ENCODE measurements around the gene CYP2S1. TPM values are rescaled to one million over a fixed set of nuclear protein-coding genes. Genes with fewer than 3 reads are reported as not detected.
A peak's percentile ranks its signal among the peaks of the same experiment; 100 is the strongest.

Gene CYP2S1
- total RNA-seq, 2 donors from 2014 or later: 1.1 to 4.2 TPM

- H3K9me3 ChIP-seq: no peaks in the 10 kb centered on the region
- H3K4me3 ChIP-seq: peak overlapping the region; percentile 44 to 52
- 52% methylated on average over 7 of the region's 7 CpGs for whole genome bisulfite sequencing
- TF ChIP-seq POLR2AphosphoS5 (IDR thresholded peaks at IDR 0.05) (no peak), CTCF (IDR thresholded peaks at IDR 0.05) (no peak), POLR2A (IDR thresholded peaks at IDR 0.05) (no peak)
- no peaks in the 10 kb centered on the region for H3K27me3 ChIP-seq (replicated peaks; ENCODE audit: insufficient read depth)
- no peak for DNase-seq (ENCODE audit: low spot score)
- no peaks in the 10 kb centered on the region for H3K36me3 ChIP-seq
- H3K27ac ChIP-seq: peak overlapping the region; percentile 88 to 91
- intact Hi-C loops (cut with DNase I): loop anchor here (5.0 kb wide), 1 partner anchor 89 kb away; no protein-coding TSS in a partner anchor
- H3K4me1 ChIP-seq (replicated peaks): no peaks in the 10 kb centered on the region
Measured at GRCh38 chr19:41218249-41218614, 25.2 kb downstream of the CYP2S1 start.

GRCh38 chr19:41218615-41219507 lies 25.8 kb downstream of the CYP2S1 start, which contains the start of gene AXL:
Gene AXL, plus strand, starts transcription at chr19:41219223. Its CDS starts 170 bp downstream, at chr19:41219393.
- Histone ChIP-seq H3K4me1 (replicated peaks) (no peaks in the 10 kb centered on the region), H3K9me3 (no peaks in the 10 kb centered on the region), H3K27me3 (replicated peaks; ENCODE audit: insufficient read depth) (no peaks in the 10 kb centered on the region), H3K36me3 (no peaks in the 10 kb centered on the region), H3K27ac (peak within 1 kb of the TSS; percentile 88 to 91), H3K4me3 (peak within 1 kb of the TSS; percentile 44 to 52)
- peak; percentile 88 for DNase-seq (ENCODE audit: low spot score)
- peak; percentile 55 for TF ChIP-seq POLR2AphosphoS5 (IDR thresholded peaks at IDR 0.05)
- TF ChIP-seq POLR2A (IDR thresholded peaks at IDR 0.05): peak; percentile 68
- no peak for TF ChIP-seq CTCF (IDR thresholded peaks at IDR 0.05)
- intact Hi-C loops (cut with DNase I): loop anchor here (5.0 kb wide), 1 partner anchor 88 kb away; no protein-coding TSS in a partner anchor
- 1% methylated on average over 28 of the region's 32 CpGs for WGBS

- Histone ChIP-seq H3K4me1 (replicated peaks) (no peaks in the 10 kb centered on the region), H3K27ac (peak overlapping the region; percentile 88 to 91), H3K4me3 (peak overlapping the region; percentile 44 to 52), H3K9me3 (no peaks in the 10 kb centered on the region), H3K36me3 (no peaks in the 10 kb centered on the region), H3K27me3 (replicated peaks; ENCODE audit: insufficient read depth) (no peaks in the 10 kb centered on the region)
- intact Hi-C loops (cut with DNase I): loop anchor here (5.0 kb wide), 1 partner anchor 87 kb away; no protein-coding TSS in a partner anchor
- TF ChIP-seq POLR2A (IDR thresholded peaks at IDR 0.05): no peak
- no peak for TF ChIP-seq CTCF (IDR thresholded peaks at IDR 0.05)
- DNase-seq (ENCODE audit: low spot score): no peak
- WGBS: 29% methylated on average over 15 of the region's 16 CpGs
Measured at GRCh38 chr19:41219924-41220567, 27.0 kb downstream of the CYP2S1 start.

- Histone ChIP-seq H3K4me3 (peak overlapping the region; percentile 44 to 52), H3K36me3 (no peaks in the 10 kb centered on the region), H3K4me1 (replicated peaks) (no peaks in the 10 kb centered on the region), H3K9me3 (no peaks in the 10 kb centered on the region), H3K27ac (peak overlapping the region; percentile 88 to 91), H3K27me3 (replicated peaks; ENCODE audit: insufficient read depth) (no peaks in the 10 kb centered on the region)
- intact Hi-C loops (cut with DNase I): no loop called here
- 72% methylated on average over 9 of the region's 9 CpGs for WGBS
- DNase-seq (ENCODE audit: low spot score): no peak
- TF ChIP-seq POLR2A (IDR thresholded peaks at IDR 0.05) (no peak), CTCF (IDR thresholded peaks at IDR 0.05) (no peak), POLR2AphosphoS5 (IDR thresholded peaks at IDR 0.05) (no peak)
Measured at GRCh38 chr19:41220811-41221210, 27.8 kb downstream of the CYP2S1 start.

Data from prostate gland (tissue), 2 donors.